ENCODE measurements around the gene ARHGDIA.
A peak's percentile ranks its signal among the peaks of the same experiment; 100 is the strongest.

ARHGDIA gene

DNA sequence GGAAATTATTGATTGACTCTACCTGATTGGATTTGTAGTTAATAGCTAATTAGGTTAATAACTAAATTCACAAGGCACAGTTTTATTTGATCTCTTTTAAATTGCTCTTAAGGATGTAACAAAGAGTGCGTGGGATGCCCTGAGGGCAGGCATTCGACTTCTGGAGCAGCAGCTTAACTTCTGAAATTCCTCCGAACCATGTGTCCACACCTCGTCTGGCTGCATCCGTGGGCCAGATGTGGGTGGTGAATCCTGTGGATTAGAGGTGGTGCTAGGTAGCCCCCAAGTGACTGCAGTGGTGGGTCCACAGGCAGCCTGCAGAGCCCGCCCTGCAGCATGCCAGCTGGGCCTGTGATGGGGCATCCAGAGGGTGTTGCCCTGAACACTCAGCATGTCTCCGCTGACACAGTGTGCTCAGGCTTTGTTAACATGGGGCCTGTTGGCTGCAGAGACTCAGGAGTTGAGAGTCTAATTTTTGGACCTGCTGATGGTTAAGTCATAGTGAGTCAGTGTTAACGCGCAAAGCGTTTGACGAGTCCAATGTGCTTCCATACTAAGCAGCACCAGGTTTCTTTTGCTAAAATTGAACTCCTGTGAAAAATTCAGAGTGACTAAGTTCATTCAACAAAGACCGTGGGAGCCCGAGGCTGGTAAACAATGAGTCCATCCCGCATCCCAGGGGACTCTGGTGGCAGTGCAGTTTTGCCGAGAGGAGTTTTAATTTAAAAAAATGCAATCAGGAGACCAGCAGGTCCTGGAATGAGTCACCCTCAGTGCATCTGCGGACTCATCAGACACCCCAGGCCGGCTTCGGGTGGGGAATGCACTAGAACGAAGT, 27.1 kb upstream of the ARHGDIA start:
- Histone ChIP-seq H3K4me3 (ENCODE audit: low read depth in 1 of 2, low read length in 2 of 2) (no peak overlapping the region), H3K27me3 (ENCODE audit: low read depth, low read length) (peaks cover 6% of the 10 kb centered on the region), H3K27ac (ENCODE audit: low read length) (no peak overlapping the region), H3K4me1 (ENCODE audit: control insufficient read depth in 1 of 2, insufficient read depth in 2 of 2, low read length in 2 of 2) (peaks cover 0 to 15% of the 10 kb centered on the region in 2 donors), H3K36me3 (ENCODE audit: control insufficient read depth in 1 of 2, insufficient read depth in 2 of 2, low read length in 2 of 2) (peaks cover 16 to 52% of the 10 kb centered on the region in 2 donors), H3K9me3 (ENCODE audit: control insufficient read depth in 1 of 2, low read length in 2 of 2) (no peaks in the 10 kb centered on the region)

DNA sequence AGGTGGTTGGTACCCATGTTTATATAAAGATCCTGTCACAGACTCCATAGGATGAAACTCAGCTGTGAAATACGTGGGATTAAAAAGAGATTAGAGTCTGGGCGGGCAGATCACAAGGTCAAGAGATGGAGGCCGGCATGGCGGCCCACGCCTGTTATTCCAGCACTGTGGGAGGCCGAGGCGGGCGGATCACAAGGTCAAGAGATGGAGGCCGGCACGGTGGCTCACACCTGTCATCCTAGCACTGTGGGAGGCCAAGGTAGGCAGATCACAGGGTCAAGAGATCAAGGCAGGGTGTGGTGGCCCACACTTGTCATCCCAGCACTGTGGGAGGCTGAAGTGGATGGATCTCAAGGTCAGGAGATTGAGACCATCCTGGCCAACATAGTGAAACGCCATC, 24.3 kb upstream of the ARHGDIA start:
- H3K27ac ChIP-seq (ENCODE audit: low read length): no peak overlapping the region

DNA sequence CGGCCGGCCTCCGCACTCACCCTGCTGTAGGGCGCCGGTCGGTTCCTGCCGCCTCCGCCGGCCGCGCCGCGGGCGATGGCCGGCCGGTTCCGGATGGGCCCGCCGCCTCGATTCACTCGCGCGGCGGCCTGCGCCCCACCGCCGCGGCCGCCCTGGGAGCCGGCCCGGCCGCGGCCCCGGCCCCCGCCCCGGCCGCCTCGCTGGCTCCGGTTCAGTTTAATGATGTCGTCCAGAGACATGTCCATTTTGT, 20.1 kb upstream of the ARHGDIA start:
- H3K27me3 ChIP-seq (ENCODE audit: low read depth, low read length): no peaks in the 10 kb centered on the region
- H3K4me1 ChIP-seq (ENCODE audit: control insufficient read depth in 1 of 2, insufficient read depth in 2 of 2, low read length in 2 of 2): peaks cover 6 to 28% of the 10 kb centered on the region in 2 donors
- H3K36me3 ChIP-seq (ENCODE audit: control insufficient read depth in 1 of 2, insufficient read depth in 2 of 2, low read length in 2 of 2): peaks cover 20 to 52% of the 10 kb centered on the region in 2 donors
- H3K4me3 ChIP-seq (ENCODE audit: low read depth in 1 of 2, low read length in 2 of 2): peak overlapping the region in 1 of 2 donors; percentile 94
- H3K27ac ChIP-seq (ENCODE audit: low read length): no peak overlapping the region
- no peaks in the 10 kb centered on the region for H3K9me3 ChIP-seq (ENCODE audit: control insufficient read depth in 1 of 2, low read length in 2 of 2)

More for the DNA sequence above, 24.3 kb upstream of the ARHGDIA start:
- H3K27me3 ChIP-seq (ENCODE audit: low read depth, low read length): no peaks in the 10 kb centered on the region
- no peaks in the 10 kb centered on the region for H3K9me3 ChIP-seq (ENCODE audit: control insufficient read depth in 1 of 2, low read length in 2 of 2)
- H3K4me1 ChIP-seq (ENCODE audit: control insufficient read depth in 1 of 2, insufficient read depth in 2 of 2, low read length in 2 of 2): peaks cover 1 to 13% of the 10 kb centered on the region in 2 donors
- peaks cover 16 to 50% of the 10 kb centered on the region in 2 donors for H3K36me3 ChIP-seq (ENCODE audit: control insufficient read depth in 1 of 2, insufficient read depth in 2 of 2, low read length in 2 of 2)
- no peak overlapping the region for H3K4me3 ChIP-seq (ENCODE audit: low read depth in 1 of 2, low read length in 2 of 2)

DNA sequence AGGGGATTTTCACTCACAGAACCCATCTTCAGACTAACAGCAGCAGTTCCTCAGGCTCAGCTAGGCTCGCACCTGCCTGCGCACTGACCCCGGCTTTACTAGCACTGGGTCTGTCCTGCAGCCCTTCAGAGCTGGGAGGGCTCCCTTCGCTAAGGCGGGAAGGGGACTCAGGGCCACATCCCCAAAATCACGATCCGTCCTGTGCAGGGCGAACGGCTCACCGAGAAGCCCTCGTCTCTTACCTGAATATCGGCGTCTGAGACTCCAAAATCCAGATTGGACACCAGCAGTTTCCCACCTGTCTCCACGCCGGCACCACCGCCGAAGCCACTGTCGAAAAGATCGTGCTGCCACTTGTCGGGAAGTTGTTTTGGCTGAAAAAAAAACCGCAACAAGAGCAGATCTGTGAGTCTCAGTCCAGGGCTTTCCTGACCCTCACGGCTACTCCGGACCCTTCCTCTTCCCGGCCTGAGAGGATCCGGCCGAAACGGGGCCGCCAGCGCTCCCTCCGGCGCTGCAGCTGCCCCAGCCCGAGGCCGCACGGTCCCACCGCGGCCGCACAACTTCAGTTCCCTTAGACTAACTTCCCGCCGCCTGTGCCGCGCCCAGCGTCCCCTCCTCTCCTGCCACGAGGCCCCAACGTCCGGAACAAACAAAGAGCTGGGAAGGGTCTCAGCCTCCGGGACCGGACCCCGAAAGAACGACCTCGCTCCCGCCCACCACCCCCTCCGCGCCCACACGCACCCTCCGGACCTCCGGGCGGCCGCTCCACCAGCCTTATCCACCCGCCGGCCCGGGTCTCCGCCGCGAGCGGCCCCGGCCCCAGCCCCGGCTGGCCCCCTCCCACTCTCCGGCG, 19.5 kb upstream of the ARHGDIA start:
- H3K9me3 ChIP-seq (ENCODE audit: control insufficient read depth in 1 of 2, low read length in 2 of 2): no peaks in the 10 kb centered on the region
- peaks cover 6 to 28% of the 10 kb centered on the region in 2 donors for H3K4me1 ChIP-seq (ENCODE audit: control insufficient read depth in 1 of 2, insufficient read depth in 2 of 2, low read length in 2 of 2)
- H3K27me3 ChIP-seq (ENCODE audit: low read depth, low read length): no peaks in the 10 kb centered on the region
- peaks cover 22 to 54% of the 10 kb centered on the region in 2 donors for H3K36me3 ChIP-seq (ENCODE audit: control insufficient read depth in 1 of 2, insufficient read depth in 2 of 2, low read length in 2 of 2)
- peak overlapping the region; percentile 45 for H3K27ac ChIP-seq (ENCODE audit: low read length)
- H3K4me3 ChIP-seq (ENCODE audit: low read depth in 1 of 2, low read length in 2 of 2): peak overlapping the region; percentile 72 to 92

DNA sequence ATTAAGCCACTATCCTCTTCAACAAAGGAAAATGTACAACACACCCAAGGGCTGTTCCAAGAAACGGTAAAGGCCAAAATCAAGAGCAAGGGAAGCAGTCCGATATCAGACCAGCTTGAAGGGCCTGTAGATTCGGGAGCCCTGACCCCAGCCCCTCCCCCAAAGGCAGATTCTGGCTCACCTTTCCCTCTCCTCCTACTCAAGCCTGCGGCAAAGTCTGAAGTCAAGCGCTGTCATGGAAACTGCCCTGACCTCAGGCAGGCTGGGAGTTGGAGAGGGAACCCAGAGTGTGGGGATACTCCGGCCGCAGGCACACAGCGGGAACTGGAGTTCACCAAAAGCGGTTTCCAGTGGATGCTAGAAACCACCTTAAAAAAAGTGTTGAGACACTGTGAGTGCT, 18.5 kb upstream of the ARHGDIA start:
- Histone ChIP-seq H3K36me3 (ENCODE audit: control insufficient read depth in 1 of 2, insufficient read depth in 2 of 2, low read length in 2 of 2) (peaks cover 22 to 56% of the 10 kb centered on the region in 2 donors), H3K27ac (ENCODE audit: low read length) (no peak overlapping the region), H3K27me3 (ENCODE audit: low read depth, low read length) (no peaks in the 10 kb centered on the region), H3K4me3 (ENCODE audit: low read depth in 1 of 2, low read length in 2 of 2) (peak overlapping the region in 1 of 2 donors; percentile 72), H3K9me3 (ENCODE audit: control insufficient read depth in 1 of 2, low read length in 2 of 2) (no peaks in the 10 kb centered on the region), H3K4me1 (ENCODE audit: control insufficient read depth in 1 of 2, insufficient read depth in 2 of 2, low read length in 2 of 2) (peaks cover 6 to 28% of the 10 kb centered on the region in 2 donors)

DNA sequence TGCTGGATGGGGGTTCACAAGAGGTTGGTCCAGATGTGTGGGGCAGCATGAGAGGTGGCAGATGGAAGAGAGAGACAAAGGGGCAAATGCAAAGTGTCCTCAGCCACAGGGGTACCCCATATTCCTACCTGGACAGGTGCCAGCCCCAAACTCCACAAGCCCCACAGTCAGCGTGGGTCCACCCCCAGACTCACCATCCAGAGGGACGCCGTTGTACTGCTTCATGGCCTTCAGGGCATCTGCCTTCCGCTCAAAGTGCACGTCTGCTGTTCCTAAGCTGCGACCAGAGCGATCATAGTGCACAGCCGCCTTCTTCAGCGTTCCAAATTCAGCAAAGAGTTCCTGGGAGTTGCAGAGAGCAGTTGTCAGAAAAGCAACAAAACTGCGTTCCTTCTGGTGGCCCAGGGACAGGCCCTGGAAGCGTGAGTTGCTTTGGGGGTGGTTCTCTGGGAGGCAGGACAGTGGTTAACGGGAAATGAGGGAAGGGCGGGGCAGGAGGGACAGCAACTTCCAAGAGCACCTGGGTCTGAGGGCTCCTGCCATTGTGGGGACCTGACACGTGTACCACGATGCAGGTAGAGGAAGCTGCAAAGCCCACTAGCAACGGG, 18.0 kb upstream of the ARHGDIA start:
- Histone ChIP-seq H3K4me1 (ENCODE audit: control insufficient read depth in 1 of 2, insufficient read depth in 2 of 2, low read length in 2 of 2) (peaks cover 6 to 28% of the 10 kb centered on the region in 2 donors), H3K27me3 (ENCODE audit: low read depth, low read length) (no peaks in the 10 kb centered on the region), H3K27ac (ENCODE audit: low read length) (no peak overlapping the region), H3K9me3 (ENCODE audit: control insufficient read depth in 1 of 2, low read length in 2 of 2) (no peaks in the 10 kb centered on the region), H3K4me3 (ENCODE audit: low read depth in 1 of 2, low read length in 2 of 2) (no peak overlapping the region), H3K36me3 (ENCODE audit: control insufficient read depth in 1 of 2, insufficient read depth in 2 of 2, low read length in 2 of 2) (peaks cover 22 to 56% of the 10 kb centered on the region in 2 donors)

DNA sequence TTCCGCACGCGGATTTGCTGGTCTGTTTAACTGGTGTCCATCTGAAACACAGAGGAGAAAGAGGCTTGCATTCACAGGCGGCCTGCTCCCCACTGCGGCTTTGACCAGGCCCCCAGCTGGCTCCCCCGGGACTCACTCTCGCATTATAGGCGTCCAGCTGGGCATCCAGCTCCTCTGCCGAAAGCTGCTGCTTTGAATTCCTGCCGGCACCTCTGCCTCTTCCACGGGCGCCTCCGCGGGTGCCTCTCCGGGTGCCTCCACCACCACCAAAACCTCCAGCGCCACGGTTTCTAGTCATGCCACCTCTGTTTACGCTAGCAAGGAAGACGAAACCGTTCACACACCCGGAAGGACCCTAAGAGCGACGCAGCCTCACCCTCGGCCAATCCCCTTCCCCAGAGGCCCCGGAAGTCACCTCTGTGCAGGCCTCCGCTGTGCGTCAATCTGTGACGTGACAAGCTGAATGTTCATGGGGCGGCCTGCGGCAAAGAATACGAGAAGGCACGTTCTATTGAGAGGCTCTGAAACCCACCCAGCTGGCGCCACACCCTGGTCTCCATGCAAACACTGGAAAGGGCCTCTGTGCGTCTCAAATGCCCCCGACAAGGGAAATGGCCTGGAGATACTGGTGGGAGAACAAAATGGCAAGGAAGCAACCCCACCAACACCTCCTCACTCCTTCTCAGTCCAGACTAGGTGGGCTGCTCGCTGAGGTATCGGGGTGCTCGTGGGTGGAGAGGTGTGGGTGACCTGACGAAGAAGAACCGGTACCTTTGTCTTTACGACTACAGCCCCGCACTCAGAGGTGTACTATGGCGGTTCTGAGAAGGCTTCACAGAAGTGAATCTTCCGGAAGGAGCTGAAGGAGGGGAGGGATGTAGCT, 17.2 kb upstream of the ARHGDIA start:
- H3K4me3 ChIP-seq (ENCODE audit: low read depth in 1 of 2, low read length in 2 of 2): no peak overlapping the region
- H3K27ac ChIP-seq (ENCODE audit: low read length): no peak overlapping the region
- peaks cover 6 to 28% of the 10 kb centered on the region in 2 donors for H3K4me1 ChIP-seq (ENCODE audit: control insufficient read depth in 1 of 2, insufficient read depth in 2 of 2, low read length in 2 of 2)
- peaks cover 22 to 60% of the 10 kb centered on the region in 2 donors for H3K36me3 ChIP-seq (ENCODE audit: control insufficient read depth in 1 of 2, insufficient read depth in 2 of 2, low read length in 2 of 2)
- H3K27me3 ChIP-seq (ENCODE audit: low read depth, low read length): no peaks in the 10 kb centered on the region
- H3K9me3 ChIP-seq (ENCODE audit: control insufficient read depth in 1 of 2, low read length in 2 of 2): no peaks in the 10 kb centered on the region

DNA sequence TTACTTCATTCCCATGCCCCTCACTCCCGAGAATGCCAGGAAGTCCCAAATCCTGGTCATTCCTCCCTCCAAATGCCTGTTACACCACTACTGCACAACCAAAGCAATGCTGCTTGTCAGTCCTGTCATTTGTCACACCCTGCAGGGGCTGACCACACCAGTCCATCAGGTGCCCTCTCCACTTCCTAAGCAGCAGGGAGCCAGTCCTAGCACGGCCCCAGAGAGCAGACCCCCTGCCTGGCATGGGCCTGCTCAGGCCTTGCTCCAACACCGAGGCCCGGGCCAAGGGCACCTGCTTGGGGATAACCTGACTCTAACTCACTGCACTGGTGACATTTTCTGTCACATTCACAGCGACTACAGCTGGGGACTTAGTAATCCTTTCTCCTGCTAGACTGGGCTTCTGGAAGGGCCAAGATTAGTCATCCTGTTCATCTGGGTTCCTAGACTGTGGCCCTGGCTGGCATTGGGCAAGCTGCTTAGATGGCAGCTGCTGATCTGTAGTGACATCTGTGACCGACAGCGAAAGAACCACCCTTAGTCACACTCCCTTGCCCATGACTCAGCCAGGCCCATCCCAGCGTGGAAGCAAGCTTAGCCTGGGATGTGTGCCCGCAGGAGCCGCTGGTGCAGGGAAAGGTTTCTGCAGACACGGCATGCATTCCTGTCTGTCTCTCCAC, 14.9 kb upstream of the ARHGDIA start:
- no peak overlapping the region for H3K27ac ChIP-seq (ENCODE audit: low read length)
- H3K27me3 ChIP-seq (ENCODE audit: low read depth, low read length): no peaks in the 10 kb centered on the region
- H3K9me3 ChIP-seq (ENCODE audit: control insufficient read depth in 1 of 2, low read length in 2 of 2): no peaks in the 10 kb centered on the region
- H3K4me1 ChIP-seq (ENCODE audit: control insufficient read depth in 1 of 2, insufficient read depth in 2 of 2, low read length in 2 of 2): peaks cover 6 to 20% of the 10 kb centered on the region in 2 donors
- H3K36me3 ChIP-seq (ENCODE audit: control insufficient read depth in 1 of 2, insufficient read depth in 2 of 2, low read length in 2 of 2): peaks cover 22 to 65% of the 10 kb centered on the region in 2 donors
- H3K4me3 ChIP-seq (ENCODE audit: low read depth in 1 of 2, low read length in 2 of 2): no peak overlapping the region

DNA sequence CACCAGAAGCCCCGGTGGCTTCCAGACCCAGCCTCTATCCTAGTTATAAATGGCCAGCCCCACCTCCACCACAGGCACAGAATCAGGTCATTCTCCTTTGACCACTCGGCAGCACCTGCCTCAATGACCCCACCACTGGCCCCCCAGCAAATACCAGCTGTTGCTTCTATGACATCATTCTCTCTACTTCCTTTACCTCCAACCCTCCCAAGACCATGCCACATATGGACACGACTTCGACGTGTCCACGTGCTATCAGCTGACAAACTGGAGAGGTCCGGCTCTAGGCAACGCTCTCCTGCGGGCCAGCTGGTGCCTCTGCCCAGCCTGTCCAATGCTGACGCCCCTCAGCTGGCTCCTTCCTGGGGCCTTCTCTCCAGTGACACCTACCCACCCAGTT, 14.3 kb upstream of the ARHGDIA start:
- Histone ChIP-seq H3K4me3 (ENCODE audit: low read depth in 1 of 2, low read length in 2 of 2) (no peak overlapping the region), H3K4me1 (ENCODE audit: control insufficient read depth in 1 of 2, insufficient read depth in 2 of 2, low read length in 2 of 2) (peaks cover 6 to 16% of the 10 kb centered on the region in 2 donors), H3K9me3 (ENCODE audit: control insufficient read depth in 1 of 2, low read length in 2 of 2) (no peaks in the 10 kb centered on the region), H3K27me3 (ENCODE audit: low read depth, low read length) (no peaks in the 10 kb centered on the region), H3K36me3 (ENCODE audit: control insufficient read depth in 1 of 2, insufficient read depth in 2 of 2, low read length in 2 of 2) (peaks cover 22 to 65% of the 10 kb centered on the region in 2 donors), H3K27ac (ENCODE audit: low read length) (no peak overlapping the region)

DNA sequence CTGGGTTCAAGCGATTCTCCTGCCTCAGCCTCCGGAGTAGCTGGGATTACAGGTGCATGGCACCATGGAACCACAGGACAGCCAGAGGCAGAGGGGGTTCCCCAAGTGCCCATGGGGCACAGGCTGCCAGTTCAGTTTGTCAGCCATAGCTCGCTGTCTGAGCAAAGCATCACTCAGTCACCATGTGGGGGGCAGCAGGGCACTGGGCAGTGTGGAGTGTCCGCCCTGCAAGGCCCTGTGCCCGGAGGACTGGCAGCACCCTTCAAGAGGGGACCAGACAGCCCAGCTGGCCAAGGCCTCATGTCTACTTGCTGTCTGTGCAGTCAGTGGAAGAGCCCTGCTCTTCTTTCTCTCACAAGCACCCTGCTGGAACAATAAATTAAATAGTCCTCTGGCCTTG, 13.8 kb upstream of the ARHGDIA start:
- Histone ChIP-seq H3K27ac (ENCODE audit: low read length) (no peak overlapping the region), H3K4me1 (ENCODE audit: control insufficient read depth in 1 of 2, insufficient read depth in 2 of 2, low read length in 2 of 2) (peaks cover under 1 to 11% of the 10 kb centered on the region in 2 donors)

More for the DNA sequence above, 13.8 kb upstream of the ARHGDIA start:
- no peak overlapping the region for H3K4me3 ChIP-seq (ENCODE audit: low read depth in 1 of 2, low read length in 2 of 2)
- H3K36me3 ChIP-seq (ENCODE audit: control insufficient read depth in 1 of 2, insufficient read depth in 2 of 2, low read length in 2 of 2): peaks cover 22 to 65% of the 10 kb centered on the region in 2 donors
- no peaks in the 10 kb centered on the region for H3K27me3 ChIP-seq (ENCODE audit: low read depth, low read length)
- no peaks in the 10 kb centered on the region for H3K9me3 ChIP-seq (ENCODE audit: control insufficient read depth in 1 of 2, low read length in 2 of 2)

Data from muscle layer of duodenum (tissue), 2 donors.